Body of pancreas (tissue), 4 donors: ENCODE results near the gene PRM3. TPM values are rescaled to one million over a fixed set of nuclear protein-coding genes. Genes with fewer than 3 reads are reported as not detected.

Experiments used
- ATAC-seq: fragments of 150-250 bp; one replicate; pipeline ENCODE4 v1.9.1; 2016
- DNase-seq, 4 donors: peaks; one replicate each; pipeline ENCODE4 v3.0.0-alpha.2; 2019
- H3K27ac ChIP-seq, 4 donors: fragments of 200-600 bp; sonication (generic); 1 replicate in 3 of 4; 2 replicates in 1 of 4; pipeline versions ENCODE4 v1.5.1 to v1.6.1; 2016 to 2019; ENCODE audit warnings: mild to moderate bottlenecking in 1 of 4, mixed read lengths in 1 of 4, moderate library complexity in 1 of 4
- H3K27me3 ChIP-seq, 2 donors: fragments of 200-600 bp; sonication (generic); one replicate each; pipeline ENCODE4 v1.6.0; 2016; ENCODE audit warnings: mild to moderate bottlenecking in 1 of 2
- H3K36me3 ChIP-seq, 2 donors: fragments of 200-600 bp; sonication (generic); replicated peaks in 1 of 2; 2 replicates each; pipeline ENCODE4 v1.5.1; 2016; ENCODE audit warnings: low read depth in 2 of 2; ENCODE audit not compliant: insufficient read depth in 1 of 2
- H3K4me1 ChIP-seq: fragments of 200-600 bp; sonication (generic); one replicate; pipeline ENCODE4 v1.6.0; 2016
- H3K4me3 ChIP-seq, 2 donors: fragments of 200-600 bp; sonication (generic); 1 replicate in 1 of 2; 2 replicates in 1 of 2; pipeline ENCODE4 v1.5.1; 2016 to 2019
- H3K9me3 ChIP-seq, 3 donors: fragments of 200-600 bp; sonication (generic); 1 replicate in 2 of 3; 2 replicates in 1 of 3; pipeline ENCODE4 v1.5.1; 2016
- CTCF ChIP-seq, 7 experiments: fragments of 450-650 bp in 4 of 7; fragments of 200-600 bp in 3 of 7; sonication (generic) in 3 of 7; IDR thresholded peaks; one replicate each; pipeline ENCODE4 v1.5.1; 2016 to 2019; ENCODE audit warnings: antibody characterized with exemption in 7 of 7
- POLR2A ChIP-seq, 3 donors: fragments of 450-650 bp; IDR thresholded peaks; one replicate each; pipeline ENCODE4 v1.6.1; 2016; ENCODE audit warnings: antibody characterized with exemption in 3 of 3, mild to moderate bottlenecking in 2 of 3
- WGBS, 2 donors: methylation state at CpG; one replicate each; pipeline ENCODE4 v1.1.5; 2017; 5-methylcytosine and 5-hydroxymethylcytosine counted together
- intact Hi-C: fragments of 100-400 bp; cut with DNase I; formaldehyde crosslinking; loops from one replicate; pipeline ENCODE4 v1.15.1; 2023
- total RNA-seq, 2 donors: library from RNA; depleted of rRNA; stranded (reverse); fragments of >200 nt; gene quantifications; one replicate each; pipeline ENCODE4 v1.1.0, GENCODE V29; 2016

PRM3 gene
- total RNA-seq, 2 donors from 2014 or later, result not detected

GRCh38 chr16:11265124-11265523 lies 8.3 kb downstream of the PRM3 start:
- peak overlapping the region in 2 of 4 donors; percentile 5 to 31 for H3K27ac ChIP-seq
- H3K9me3 ChIP-seq, result no peaks in the 10 kb centered on the region
- no peaks in the 10 kb centered on the region for H3K27me3 ChIP-seq
- DNase-seq, result no peak
- 69 to 70% methylated on average over 7 of the region's 7 CpGs for WGBS, 2 donors
- H3K4me1 ChIP-seq, result peaks cover 6% of the 10 kb centered on the region
- ATAC-seq, result no peak
- H3K36me3 ChIP-seq, result no peaks in the 10 kb centered on the region
- intact Hi-C loops, result loop anchor here (10.0 kb wide), 1 partner anchor 300 kb away; no protein-coding TSS in a partner anchor
- TF ChIP-seq POLR2A (IDR thresholded peaks at IDR 0.05) (no peak), CTCF (IDR thresholded peaks at IDR 0.05) (no peak)
- H3K4me3 ChIP-seq, result no peak overlapping the region

- Histone ChIP-seq H3K4me1 (peaks cover 9% of the 10 kb centered on the region), H3K27ac (no peak overlapping the region), H3K36me3 (no peaks in the 10 kb centered on the region), H3K27me3 (no peaks in the 10 kb centered on the region), H3K9me3 (no peaks in the 10 kb centered on the region), H3K4me3 (no peak overlapping the region)
- 62 to 83% methylated on average over 9 of the region's 9 CpGs for WGBS, 2 donors
- intact Hi-C loops, result loop anchor here (10.0 kb wide), 1 partner anchor 299 kb away; no protein-coding TSS in a partner anchor
- ATAC-seq, result no peak
- no peak for DNase-seq
- TF ChIP-seq POLR2A (IDR thresholded peaks at IDR 0.05), result no peak
- no peak for TF ChIP-seq CTCF (IDR thresholded peaks at IDR 0.05)
Measured at GRCh38 chr16:11264155-11264832, 9.1 kb downstream of the PRM3 start.

- no peak for ATAC-seq
- Histone ChIP-seq H3K9me3 (no peaks in the 10 kb centered on the region), H3K27ac (no peak overlapping the region), H3K4me1 (peaks cover 15% of the 10 kb centered on the region), H3K27me3 (no peaks in the 10 kb centered on the region), H3K4me3 (no peak overlapping the region), H3K36me3 (no peaks in the 10 kb centered on the region)
- intact Hi-C loops, result loop anchor here (10.0 kb wide), 1 partner anchor 299 kb away; no protein-coding TSS in a partner anchor
- TF ChIP-seq CTCF (IDR thresholded peaks at IDR 0.05) (no peak), POLR2A (IDR thresholded peaks at IDR 0.05) (no peak)
- DNase-seq, result no peak
- 57 to 78% methylated on average over 4 of the region's 4 CpGs for WGBS, 2 donors
Measured at GRCh38 chr16:11263737-11264136, 9.7 kb downstream of the PRM3 start.

GRCh38 chr16:11262915-11263314 lies 10.5 kb downstream of the PRM3 start:
- Histone ChIP-seq H3K4me3 (no peak overlapping the region), H3K27ac (no peak overlapping the region), H3K4me1 (peaks cover 18% of the 10 kb centered on the region), H3K36me3 (no peaks in the 10 kb centered on the region), H3K27me3 (no peaks in the 10 kb centered on the region), H3K9me3 (no peaks in the 10 kb centered on the region)
- ATAC-seq (no peak), DNase-seq (no peak)
- intact Hi-C loops, result loop anchor here (10.0 kb wide), 1 partner anchor 298 kb away; no protein-coding TSS in a partner anchor
- WGBS, 2 donors, result 76 to 77% methylated on average over 8 of the region's 8 CpGs
- TF ChIP-seq POLR2A (IDR thresholded peaks at IDR 0.05) (no peak), CTCF (IDR thresholded peaks at IDR 0.05) (no peak)

GRCh38 chr16:11260596-11260966 lies 12.8 kb downstream of the PRM3 start:
- intact Hi-C loops, result loop anchor here (10.0 kb wide), 1 partner anchor 296 kb away; no protein-coding TSS in a partner anchor
- no peak for DNase-seq
- no peaks in the 10 kb centered on the region for H3K36me3 ChIP-seq
- no peak overlapping the region for H3K4me3 ChIP-seq
- H3K9me3 ChIP-seq, result no peaks in the 10 kb centered on the region
- H3K27ac ChIP-seq, result no peak overlapping the region
- peaks cover 28% of the 10 kb centered on the region for H3K4me1 ChIP-seq
- H3K27me3 ChIP-seq, result no peaks in the 10 kb centered on the region
- 51 to 61% methylated on average over 3 of the region's 3 CpGs for WGBS, 2 donors
- ATAC-seq, result no peak
- TF ChIP-seq CTCF (IDR thresholded peaks at IDR 0.05), result no peak
- no peak for TF ChIP-seq POLR2A (IDR thresholded peaks at IDR 0.05)
